Stimulated activated CD8-positive, alpha-beta memory T cell treated with anti-CD3 and anti-CD28 coated beads, Interleukin-12 subunit alpha, Interleukin-12 subunit beta, amount 100 ng/mL, for 4 hours (primary cell): ENCODE data around the gene PML.
"Not testable (repeated sequence)": the region's sequence is repeated elsewhere in the genome, so short reads cannot be mapped to it uniquely, and the experiment has no call there.

ENCODE experiments used
- DNase-seq: peaks from one replicate; pipeline ENCODE4 v3.0.0-alpha.2; 2020; ENCODE audit warnings: low read depth

Gene PML

DNA sequence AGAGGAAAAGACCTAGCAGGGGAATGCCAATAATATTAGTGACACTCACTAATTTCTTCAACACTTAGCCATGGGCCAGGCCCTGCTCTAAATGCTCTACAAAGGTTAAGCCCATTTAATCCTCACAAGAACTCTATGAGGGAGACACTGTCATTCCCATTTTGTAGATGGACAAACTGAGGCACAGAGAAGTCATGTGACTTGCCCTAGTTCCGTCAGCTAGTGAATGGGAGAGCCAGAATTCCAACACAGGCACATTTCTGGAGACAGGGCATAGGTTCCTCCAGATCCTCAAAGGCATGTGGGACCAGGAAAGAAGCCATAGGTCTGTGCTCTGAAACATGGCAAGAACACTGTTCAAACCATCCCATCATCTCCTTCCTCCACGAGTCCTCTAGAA, 36.7 kb upstream of the PML start:
- DNase-seq, result no peak

GRCh38 chr15:73959012-73959581, 35.4 kb upstream of the PML start:
- DNase-seq, result no peak

GRCh38 chr15:73959801-73960200, 34.7 kb upstream of the PML start:
- no peak for DNase-seq

GRCh38 chr15:73960472-73961070, 33.9 kb upstream of the PML start:
- not testable (repeated sequence) for DNase-seq

- no peak for DNase-seq
Observed at GRCh38 chr15:73962433-73962832, 32.1 kb upstream of the PML start.

GRCh38 chr15:73964736-73965093, 29.8 kb upstream of the PML start:
- peak; percentile 63 for DNase-seq

- no peak for DNase-seq
Observed at GRCh38 chr15:73965094-73965757, 29.3 kb upstream of the PML start.

DNA sequence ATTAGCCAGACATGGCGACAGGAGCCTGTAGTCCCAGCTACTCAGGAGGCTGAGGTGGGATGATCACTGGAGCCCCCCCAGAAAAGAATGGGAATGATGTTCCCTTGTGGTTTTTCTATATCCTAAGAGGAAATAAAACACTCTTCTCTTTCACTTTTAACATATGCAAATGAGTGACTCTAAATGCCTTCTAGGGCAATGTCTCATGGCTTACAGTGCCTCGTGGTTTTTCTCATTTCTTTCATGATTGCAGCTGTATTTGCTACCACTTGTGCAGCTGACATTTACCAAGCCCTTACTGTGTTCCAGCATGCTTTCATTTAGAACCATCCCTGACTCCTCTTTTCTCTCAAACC, 28.8 kb upstream of the PML start:
- no peak for DNase-seq

DNA sequence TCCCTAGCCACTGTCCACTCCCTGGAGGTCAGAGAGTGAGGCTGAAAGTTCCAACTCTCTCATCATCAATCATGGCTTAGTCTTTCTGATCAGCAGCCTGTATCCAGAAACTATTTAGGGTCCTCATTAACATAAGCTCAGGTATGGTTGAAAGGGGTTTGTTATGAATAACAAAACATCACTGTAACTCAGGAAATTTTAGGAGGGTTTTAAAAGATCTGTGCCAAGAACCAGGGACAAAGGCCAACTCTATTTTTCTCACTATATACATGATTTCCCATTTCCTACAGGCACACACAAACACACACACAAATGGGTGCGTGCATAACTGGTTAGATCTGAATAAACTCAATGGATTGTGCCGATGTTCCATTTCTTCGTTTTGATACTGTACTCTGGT, 26.1 kb upstream of the PML start:
- no peak for DNase-seq

DNA sequence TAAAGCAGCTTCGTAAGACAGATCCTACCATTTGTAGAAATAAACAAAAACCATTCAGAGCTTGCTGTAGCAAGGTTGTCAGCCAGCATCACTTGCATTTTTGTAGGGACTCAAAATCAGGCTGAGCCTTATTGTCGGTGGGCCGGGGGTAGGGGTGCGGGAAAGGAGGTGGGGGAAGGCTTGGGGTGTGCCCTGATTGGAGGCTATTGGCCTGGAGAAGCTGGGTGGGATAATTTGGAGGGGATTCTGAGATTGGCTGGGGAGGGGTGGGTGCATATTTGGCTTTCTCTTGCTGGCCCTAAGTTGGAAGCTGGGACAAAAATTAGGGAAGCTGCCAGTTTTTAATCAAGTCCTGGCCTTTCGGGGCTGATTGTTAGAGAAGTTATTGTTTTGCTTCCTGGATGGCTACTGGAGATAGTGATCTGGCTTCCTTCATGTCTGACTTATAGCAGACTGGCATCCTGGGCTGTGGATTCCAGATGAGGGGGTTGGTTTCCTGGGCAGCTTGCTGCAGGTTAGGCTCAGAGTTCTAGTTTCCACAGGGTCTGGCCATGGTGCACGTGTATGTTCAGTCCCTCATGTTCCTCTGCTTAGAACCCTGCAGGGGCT, 25.3 kb upstream of the PML start:
- DNase-seq, result no peak

- peak; percentile 49 for DNase-seq
Observed at GRCh38 chr15:73972984-73973682, 21.4 kb upstream of the PML start.

DNA sequence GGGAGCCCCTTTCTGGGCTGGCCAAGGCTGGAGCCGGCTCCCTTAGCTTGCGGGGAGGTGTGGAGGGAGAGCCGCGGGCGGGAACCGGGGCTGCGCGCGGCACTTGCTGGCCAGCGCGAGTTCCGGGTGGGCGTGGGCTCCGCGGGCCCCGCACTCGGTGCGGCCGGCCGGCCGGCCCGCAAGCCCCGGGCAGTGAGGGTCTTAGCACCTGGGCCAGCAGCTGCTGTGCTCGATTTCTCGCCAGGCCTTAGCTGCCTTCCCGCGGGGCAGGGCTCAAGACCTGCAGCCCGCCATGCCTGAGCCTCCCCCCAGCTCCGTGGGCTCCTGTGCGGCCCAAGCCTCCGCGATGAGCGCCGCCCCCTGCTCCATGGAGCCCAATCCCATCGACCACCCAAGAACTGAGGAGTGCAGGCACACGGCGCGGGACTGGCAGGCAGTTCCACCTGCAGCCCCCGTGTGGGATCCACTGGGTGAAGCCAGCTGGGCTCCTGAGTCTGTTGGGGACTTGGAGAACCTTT, 20.8 kb upstream of the PML start:
- DNase-seq, result not testable (repeated sequence)

DNA sequence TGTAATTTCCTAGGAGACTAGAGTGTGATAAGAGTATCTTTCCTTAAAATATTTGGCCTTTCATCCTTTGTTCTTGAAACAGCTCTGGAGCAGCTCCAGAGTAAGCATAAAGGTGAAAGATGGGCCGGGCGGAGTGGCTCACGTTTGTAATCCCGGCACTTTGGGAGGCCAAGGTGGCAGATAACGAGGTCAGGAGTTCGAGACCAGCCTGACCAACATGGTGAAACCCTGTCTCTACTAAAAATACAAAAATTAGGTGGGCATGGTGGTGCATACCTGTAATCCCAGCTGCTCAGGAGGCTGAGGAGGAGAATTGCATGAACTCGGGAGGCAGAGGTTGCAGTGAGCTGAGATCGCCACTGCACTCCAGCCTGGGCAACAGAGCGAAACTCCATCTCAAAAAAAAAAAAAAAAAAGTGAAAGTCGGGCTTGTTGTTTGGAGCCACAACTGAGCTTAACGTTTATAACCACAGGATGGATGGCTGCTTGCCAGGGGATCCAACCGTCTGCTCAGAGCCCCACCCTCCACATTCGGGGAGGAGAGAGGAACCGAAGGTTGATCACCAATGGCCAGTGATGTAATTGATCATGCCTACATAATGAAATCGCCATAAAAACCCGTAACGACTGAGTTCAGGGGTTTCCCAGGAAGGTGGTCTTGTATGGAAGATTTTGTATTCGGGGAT, 18.9 kb upstream of the PML start:
- not testable (repeated sequence) for DNase-seq

GRCh38 chr15:73978896-73979295, 15.6 kb upstream of the PML start:
- no peak for DNase-seq

- DNase-seq, result no peak
Observed at GRCh38 chr15:73979636-73980035, 14.9 kb upstream of the PML start.

DNA sequence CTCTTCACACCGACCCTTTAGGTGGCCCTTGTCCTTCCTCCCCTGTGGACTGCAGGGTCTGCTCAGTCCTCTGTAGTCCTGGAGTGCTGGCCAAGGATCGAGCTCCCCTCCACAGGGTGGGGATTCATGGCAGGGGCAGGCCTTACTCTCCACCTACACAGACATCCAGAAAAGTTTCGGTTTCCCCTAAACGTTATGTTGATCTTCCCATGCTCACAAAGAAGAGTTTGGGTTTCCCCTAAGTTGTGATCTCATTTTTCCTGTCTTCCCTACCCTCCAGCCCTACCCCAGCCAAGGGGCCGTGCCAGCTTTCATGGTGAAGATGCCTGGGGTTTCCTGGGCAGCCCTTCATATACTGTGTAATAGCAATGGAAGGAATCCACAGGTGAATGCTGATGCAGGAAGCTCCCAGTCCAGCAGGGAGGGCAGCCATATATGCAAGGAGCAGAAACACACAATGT, 12.7 kb upstream of the PML start:
- DNase-seq, result no peak

DNA sequence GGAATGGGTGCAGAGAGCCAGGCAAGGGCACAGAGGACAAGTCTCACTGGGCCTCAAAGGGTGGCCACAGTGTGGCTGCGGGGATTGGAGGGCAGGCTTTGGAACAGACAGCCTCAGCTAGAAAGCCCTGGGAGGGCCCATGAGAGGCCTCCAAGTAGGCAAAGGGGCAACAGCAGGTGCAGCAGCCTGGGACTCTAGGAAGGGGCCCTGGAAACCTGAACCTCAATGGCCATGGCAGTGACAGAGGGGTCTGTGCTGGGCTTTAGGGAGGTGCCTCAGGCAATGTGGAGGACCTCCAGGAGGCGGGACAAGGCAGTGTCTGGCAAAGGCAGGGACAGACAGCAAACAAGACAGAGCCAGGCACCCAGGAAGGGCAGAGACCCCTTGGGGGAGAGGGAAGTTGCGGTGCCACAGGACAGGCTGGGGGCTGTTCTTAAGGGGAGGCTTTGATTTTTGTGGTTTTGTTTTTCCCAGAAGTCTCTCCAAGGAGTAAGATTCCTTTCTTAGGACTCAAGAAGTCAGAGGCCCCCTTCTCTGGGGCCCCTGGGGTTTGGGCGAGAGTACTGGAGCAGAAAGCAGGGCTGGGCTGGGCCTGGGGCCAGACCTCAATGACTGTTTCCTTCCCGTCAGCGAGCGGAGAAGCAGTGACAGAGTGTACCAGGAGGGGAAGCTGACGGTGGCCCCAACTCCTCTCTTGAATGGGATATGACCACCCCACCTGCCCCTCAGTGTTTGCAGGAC, 12.1 kb upstream of the PML start:
- DNase-seq, result no peak

- DNase-seq, result no peak
Observed at GRCh38 chr15:73983211-73983727, 11.2 kb upstream of the PML start.

GRCh38 chr15:73983773-73984172, 10.7 kb upstream of the PML start:
- DNase-seq, result no peak

GRCh38 chr15:73984208-73984979, 10.1 kb upstream of the PML start:
- no peak for DNase-seq
